MCF 10A (cell line): Measurements from ENCODE around the gene HOTAIR. TPM values are rescaled to one million over a fixed set of nuclear protein-coding genes. Genes with fewer than 3 reads are reported as not detected.

Experiments used
- BruUV-seq: library from RNA; stranded (reverse); fragments of 400-500 nt; replicated peaks from 2 replicates; lab custom pipeline; 2021; lab: Mats Ljungman, UMichigan
- CTCF ChIA-PET: fragments of 300-600 bp; sonication (Branson Sonifier 250); formaldehyde crosslinking; extraction: SDS; loops from one replicate; lab custom pipeline; 2021; ENCODE audit warnings: antibody characterized with exemption, inconsistent platforms; lab: Yijun Ruan, JAX
- POLR2A ChIA-PET: fragments of 300-600, 350-650 bp; sonication (Branson Sonifier 250); formaldehyde crosslinking; extraction: SDS; loops from one replicate; lab custom pipeline; 2020; ENCODE audit warnings: antibody characterized with exemption, inconsistent platforms; lab: Yijun Ruan, JAX
- DNase-seq: peaks from one replicate; pipeline ENCODE4 v3.0.0-alpha.2; 2018; ENCODE audit not compliant: unreplicated experiment
- H3K27ac Mint-ChIP-seq: one replicate; pipeline ENCODE4 v1.8.0; 2022; ENCODE audit warnings: mild to moderate bottlenecking, low read depth, mixed read lengths; ENCODE audit not compliant: unreplicated experiment
- H3K27me3 Mint-ChIP-seq: one replicate; pipeline ENCODE4 v1.8.0; 2022; ENCODE audit warnings: mixed read lengths; ENCODE audit not compliant: insufficient read depth, unreplicated experiment
- H3K36me3 Mint-ChIP-seq: one replicate; pipeline ENCODE4 v1.8.0; 2022; ENCODE audit warnings: mild to moderate bottlenecking, moderate library complexity, mixed read lengths; ENCODE audit not compliant: insufficient read depth, unreplicated experiment
- H3K4me1 Mint-ChIP-seq: one replicate; pipeline ENCODE4 v1.8.0; 2022; ENCODE audit warnings: mixed read lengths; ENCODE audit not compliant: insufficient read depth, unreplicated experiment
- H3K4me3 Mint-ChIP-seq: one replicate; pipeline ENCODE4 v1.8.0; 2022; ENCODE audit warnings: mild to moderate bottlenecking, moderate library complexity, mixed read lengths; ENCODE audit not compliant: unreplicated experiment
- H3K9me3 Mint-ChIP-seq: one replicate; pipeline ENCODE4 v1.8.0; 2022; ENCODE audit warnings: mixed read lengths; ENCODE audit not compliant: unreplicated experiment
- intact Hi-C: fragments of 100-400 bp; cut with micrococcal nuclease; formaldehyde crosslinking; loops from 2 replicates; pipeline ENCODE4 v1.14.1; 2022
- total RNA-seq: library from RNA; stranded (reverse); gene quantifications from 2 replicates; pipeline ENCODE4 v1.2.3, GENCODE V29; 2022
- TF ChIP-seq, protein P1 (sequence below): fragments of 200-600 bp; IDR thresholded peaks from one replicate; pipeline ENCODE4 v1.8.0; 2022; ENCODE audit warnings: antibody characterized with exemption, mild to moderate bottlenecking; ENCODE audit not compliant: unreplicated experiment

Gene HOTAIR
- total RNA-seq, 1 experiment from 2014 or later, result 2.0 TPM

DNA sequence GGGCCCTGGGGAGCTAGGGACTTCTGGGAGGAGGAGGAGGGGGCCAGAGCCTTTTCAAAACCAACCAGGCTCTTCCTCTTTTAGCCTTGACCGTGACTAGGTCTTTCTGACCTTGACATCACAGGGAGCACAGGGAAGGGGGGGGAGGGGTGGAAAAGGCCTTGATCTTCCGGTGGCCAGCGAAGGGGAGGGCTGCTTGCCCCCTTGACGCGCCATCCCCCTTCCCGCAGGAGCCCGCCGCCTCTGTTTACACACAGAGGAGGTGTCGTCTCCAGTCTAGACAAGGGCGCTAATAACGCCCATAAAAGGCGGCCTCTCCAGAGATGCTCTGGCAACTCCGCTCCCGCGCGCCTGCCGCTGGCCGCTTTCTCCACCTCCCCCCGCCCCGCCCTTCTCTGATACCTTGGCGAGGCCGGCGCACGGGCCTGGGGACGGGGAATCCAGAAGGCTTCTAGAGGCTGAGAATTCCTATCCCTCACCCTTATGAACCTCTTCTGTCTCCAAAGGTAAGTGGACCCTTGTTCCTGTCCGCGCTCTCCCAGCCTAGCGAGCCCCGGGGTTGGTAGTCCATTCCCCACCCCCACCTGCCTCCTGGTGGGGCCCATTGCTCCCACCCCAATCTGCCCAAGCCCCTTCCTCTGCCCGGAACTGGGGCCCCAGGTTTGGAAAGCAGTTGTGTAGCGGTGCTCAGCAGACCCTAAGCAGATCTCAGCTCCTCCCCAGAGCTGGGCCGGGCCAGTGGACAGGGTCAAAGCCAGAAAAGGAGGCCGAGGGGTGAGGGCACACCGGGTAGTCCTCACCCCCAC, 24.9 kb downstream of the HOTAIR start:
- peaks cover 9% of the 10 kb centered on the region for H3K36me3 Mint-ChIP-seq
- TF ChIP-seq, protein P1, sequence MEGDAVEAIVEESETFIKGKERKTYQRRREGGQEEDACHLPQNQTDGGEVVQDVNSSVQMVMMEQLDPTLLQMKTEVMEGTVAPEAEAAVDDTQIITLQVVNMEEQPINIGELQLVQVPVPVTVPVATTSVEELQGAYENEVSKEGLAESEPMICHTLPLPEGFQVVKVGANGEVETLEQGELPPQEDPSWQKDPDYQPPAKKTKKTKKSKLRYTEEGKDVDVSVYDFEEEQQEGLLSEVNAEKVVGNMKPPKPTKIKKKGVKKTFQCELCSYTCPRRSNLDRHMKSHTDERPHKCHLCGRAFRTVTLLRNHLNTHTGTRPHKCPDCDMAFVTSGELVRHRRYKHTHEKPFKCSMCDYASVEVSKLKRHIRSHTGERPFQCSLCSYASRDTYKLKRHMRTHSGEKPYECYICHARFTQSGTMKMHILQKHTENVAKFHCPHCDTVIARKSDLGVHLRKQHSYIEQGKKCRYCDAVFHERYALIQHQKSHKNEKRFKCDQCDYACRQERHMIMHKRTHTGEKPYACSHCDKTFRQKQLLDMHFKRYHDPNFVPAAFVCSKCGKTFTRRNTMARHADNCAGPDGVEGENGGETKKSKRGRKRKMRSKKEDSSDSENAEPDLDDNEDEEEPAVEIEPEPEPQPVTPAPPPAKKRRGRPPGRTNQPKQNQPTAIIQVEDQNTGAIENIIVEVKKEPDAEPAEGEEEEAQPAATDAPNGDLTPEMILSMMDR, result no peak
- H3K4me1 Mint-ChIP-seq, result no peaks in the 10 kb centered on the region
- H3K4me3 Mint-ChIP-seq, result no peak overlapping the region
- ChIA-PET CTCF (interaction anchor here (0.5 to 0.7 kb wide), 5 partner anchors 131 to 249 kb away, joined by 3 read pairs; no protein-coding TSS in a partner anchor), POLR2A (no interaction called here)
- H3K27ac Mint-ChIP-seq, result no peak overlapping the region
- intact Hi-C loops, result loop anchor here (1.0 kb wide), 1 partner anchor 180 kb away; no protein-coding TSS in a partner anchor
- no peak for DNase-seq
- H3K9me3 Mint-ChIP-seq, result no peaks in the 10 kb centered on the region
- no peaks in the 10 kb centered on the region for H3K27me3 Mint-ChIP-seq
- no TSS peak for BruUV-seq

DNA sequence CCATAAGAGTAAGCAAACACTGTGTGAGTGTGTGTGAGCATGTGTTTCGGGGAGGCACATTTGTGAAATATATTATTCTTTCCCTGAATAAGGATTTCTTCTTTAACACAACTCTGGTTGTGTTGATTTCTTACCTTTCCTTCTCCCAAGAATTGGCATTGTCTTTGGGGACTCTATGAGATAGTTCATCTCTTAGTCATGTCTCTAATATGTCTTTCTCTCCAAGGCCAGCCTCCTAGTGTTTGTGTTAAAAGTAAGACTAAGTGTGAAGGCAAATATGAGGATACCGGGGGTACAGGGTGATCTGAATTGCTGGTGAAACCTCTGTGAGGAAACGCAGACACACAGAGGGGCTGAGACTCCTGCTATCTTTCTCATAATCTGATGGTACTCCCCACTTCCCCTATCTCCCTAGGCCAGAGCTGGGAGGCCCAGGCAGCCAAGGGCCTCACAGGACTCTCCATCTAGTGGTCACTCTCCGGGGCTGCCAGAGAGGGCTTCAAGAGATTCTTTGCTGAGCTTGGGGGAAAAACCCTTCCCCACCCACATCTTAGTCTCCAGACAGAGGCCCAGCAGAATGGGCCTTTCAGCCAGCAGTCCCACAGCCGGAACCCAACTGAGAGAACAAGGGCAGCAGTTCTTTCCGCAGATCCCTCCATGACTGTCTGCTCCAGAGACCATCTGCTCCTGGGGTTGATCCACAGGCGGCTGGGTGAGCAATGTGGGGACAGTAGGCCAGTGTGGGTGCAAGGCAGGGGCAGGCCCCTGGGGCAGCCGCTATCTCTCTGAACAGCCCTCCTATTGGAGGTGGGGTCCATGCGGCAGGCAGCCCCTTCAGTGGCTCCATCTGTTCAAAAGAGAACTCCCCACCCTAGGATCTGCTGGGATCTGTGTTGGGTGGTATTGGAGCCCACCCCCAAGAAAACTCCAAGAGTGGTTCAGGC, 25.8 kb downstream of the HOTAIR start:
- ChIA-PET CTCF (interaction anchor here (0.6 kb wide), 1 partner anchor 250 kb away, joined by 3 read pairs; no protein-coding TSS in a partner anchor), POLR2A (no interaction called here)
- BruUV-seq, result no TSS peak
- DNase-seq, result no peak
- no peak overlapping the region for H3K27ac Mint-ChIP-seq
- intact Hi-C loops, result no loop called here
- no peaks in the 10 kb centered on the region for H3K27me3 Mint-ChIP-seq
- no peak overlapping the region for H3K4me3 Mint-ChIP-seq
- H3K4me1 Mint-ChIP-seq, result peaks cover 2% of the 10 kb centered on the region
- TF ChIP-seq, protein P1, result no peak
- no peaks in the 10 kb centered on the region for H3K9me3 Mint-ChIP-seq
- H3K36me3 Mint-ChIP-seq, result peaks cover 13% of the 10 kb centered on the region

DNA sequence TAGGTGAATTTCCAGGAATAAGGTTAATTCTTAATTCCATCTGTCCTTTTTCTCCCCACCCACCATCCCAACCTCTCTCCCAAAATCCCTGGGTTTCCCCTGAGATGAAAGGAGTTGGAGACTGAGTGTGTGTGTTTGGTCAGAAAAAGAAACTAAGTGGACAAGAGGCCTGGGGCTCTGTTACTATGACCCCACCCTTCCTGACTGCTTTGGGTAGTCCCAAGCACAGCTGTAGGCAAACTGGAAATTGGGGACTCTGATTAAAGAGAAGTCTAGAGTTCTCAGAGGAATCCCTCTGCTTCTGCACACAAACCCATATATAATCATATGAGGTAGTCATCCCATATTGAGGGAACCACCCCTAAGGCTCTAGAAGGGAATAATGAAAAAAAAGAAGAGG, 27.0 kb downstream of the HOTAIR start:
- Mint-ChIP-seq H3K27ac (no peak overlapping the region), H3K36me3 (peaks cover 19% of the 10 kb centered on the region), H3K4me1 (peaks cover 11% of the 10 kb centered on the region), H3K9me3 (no peaks in the 10 kb centered on the region), H3K4me3 (no peak overlapping the region), H3K27me3 (no peaks in the 10 kb centered on the region)
- POLR2A ChIA-PET, result no interaction called here
- BruUV-seq, result no TSS peak
- CTCF ChIA-PET, result no interaction called here
- no peak for DNase-seq
- intact Hi-C loops, result no loop called here
- TF ChIP-seq, protein P1, result no peak
